Vagina (tissue), 2 donors: Measurements from ENCODE around the gene KCTD21.

Experiments used
- POLR2A ChIP-seq, 2 donors: fragments of 450-650 bp; IDR thresholded peaks; one replicate each; pipeline ENCODE4 v1.6.1; 2017; ENCODE audit warnings: antibody characterized with exemption in 2 of 2, mild to moderate bottlenecking in 2 of 2, moderate library complexity in 2 of 2
- TF ChIP-seq, protein P1 (sequence below), 3 experiments: fragments of 450-650 bp in 2 of 3; fragments of 200-600 bp in 1 of 3; sonication (generic) in 1 of 3; IDR thresholded peaks; one replicate each; pipeline ENCODE4 v1.5.1; 2017 to 2019; ENCODE audit warnings: antibody characterized with exemption in 3 of 3, mild to moderate bottlenecking in 2 of 3, moderate library complexity in 2 of 3

DNA sequence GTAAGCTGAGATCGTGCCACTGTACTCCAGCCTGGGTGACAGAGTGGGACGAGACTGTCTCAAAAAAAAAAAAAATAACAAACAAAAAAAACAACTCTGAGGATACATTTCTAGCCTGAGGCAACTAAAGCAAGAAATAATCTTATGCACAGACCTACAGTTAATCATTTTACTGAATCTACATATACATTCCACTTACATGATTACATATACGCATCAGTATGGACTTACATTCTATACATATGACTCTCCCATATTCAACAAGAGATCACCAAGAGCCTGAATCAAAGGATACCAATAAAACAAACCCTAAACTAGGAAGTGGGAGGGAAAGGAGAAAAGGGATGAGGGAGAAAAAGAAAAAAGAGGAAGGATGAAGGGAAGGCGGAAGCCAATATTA lies 50.1 kb downstream of the KCTD21 start:
- TF ChIP-seq, protein P1, sequence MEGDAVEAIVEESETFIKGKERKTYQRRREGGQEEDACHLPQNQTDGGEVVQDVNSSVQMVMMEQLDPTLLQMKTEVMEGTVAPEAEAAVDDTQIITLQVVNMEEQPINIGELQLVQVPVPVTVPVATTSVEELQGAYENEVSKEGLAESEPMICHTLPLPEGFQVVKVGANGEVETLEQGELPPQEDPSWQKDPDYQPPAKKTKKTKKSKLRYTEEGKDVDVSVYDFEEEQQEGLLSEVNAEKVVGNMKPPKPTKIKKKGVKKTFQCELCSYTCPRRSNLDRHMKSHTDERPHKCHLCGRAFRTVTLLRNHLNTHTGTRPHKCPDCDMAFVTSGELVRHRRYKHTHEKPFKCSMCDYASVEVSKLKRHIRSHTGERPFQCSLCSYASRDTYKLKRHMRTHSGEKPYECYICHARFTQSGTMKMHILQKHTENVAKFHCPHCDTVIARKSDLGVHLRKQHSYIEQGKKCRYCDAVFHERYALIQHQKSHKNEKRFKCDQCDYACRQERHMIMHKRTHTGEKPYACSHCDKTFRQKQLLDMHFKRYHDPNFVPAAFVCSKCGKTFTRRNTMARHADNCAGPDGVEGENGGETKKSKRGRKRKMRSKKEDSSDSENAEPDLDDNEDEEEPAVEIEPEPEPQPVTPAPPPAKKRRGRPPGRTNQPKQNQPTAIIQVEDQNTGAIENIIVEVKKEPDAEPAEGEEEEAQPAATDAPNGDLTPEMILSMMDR (IDR thresholded peaks at IDR 0.05), result no peak
- TF ChIP-seq POLR2A (IDR thresholded peaks at IDR 0.05), result no peak
